ENCODE results near the gene TRIM63. TPM values are rescaled to one million over a fixed set of nuclear protein-coding genes. Genes with fewer than 3 reads are reported as not detected.

Gene TRIM63
- total RNA-seq, 1 experiment from 2014 or later, result not detected

DNA sequence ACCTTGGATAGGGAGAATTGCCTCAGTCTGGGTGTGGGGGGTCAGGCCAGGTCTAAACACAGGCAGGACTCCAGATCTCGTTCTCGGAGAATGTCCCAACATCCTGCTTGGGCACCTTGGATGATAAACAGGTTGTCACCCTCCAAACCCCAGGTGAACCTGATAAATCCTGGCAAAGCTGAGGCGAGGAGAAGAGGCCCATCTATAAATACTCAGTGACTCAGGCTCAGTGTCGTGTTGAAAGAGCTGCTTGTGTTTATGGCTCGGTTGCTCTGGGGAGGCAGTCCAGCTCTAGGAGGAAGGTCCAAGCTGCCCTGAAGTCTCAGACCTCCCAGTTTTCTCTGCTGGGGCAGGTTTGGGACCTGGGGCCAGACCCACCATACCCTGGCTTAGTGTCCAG, 15.8 kb upstream of the TRIM63 start:
- H3K4me1 ChIP-seq (ENCODE audit: insufficient read depth, low read length), result no peaks in the 10 kb centered on the region; the same call in 1 of the 2 replicates
- peaks cover 11 to 14% of the 10 kb centered on the region in 2 experiments for H3K4me1 Mint-ChIP-seq
- no peaks in the 10 kb centered on the region for H3K9me3 ChIP-seq (ENCODE audit: control insufficient read depth, low read depth, low read length)
- no peaks in the 10 kb centered on the region for H3K79me1 ChIP-seq (ENCODE audit: insufficient read depth, low read depth, low read length, poor library complexity, severe bottlenecking)
- no peak overlapping the region for H3K56ac ChIP-seq (ENCODE audit: insufficient read length, low read depth, low read length)
- H2AK5ac ChIP-seq (ENCODE audit: insufficient read length, low read length), result no peak overlapping the region
- H3K27me3 Mint-ChIP-seq (ENCODE audit: low read depth), result peaks cover 23% of the 10 kb centered on the region
- H4K5ac ChIP-seq (ENCODE audit: insufficient read length, low read depth, low read length), result no peak overlapping the region
- no peak overlapping the region for H3K9ac ChIP-seq (ENCODE audit: extremely low read depth, insufficient read length, low read length)
- H3K4me2 ChIP-seq (ENCODE audit: insufficient read depth, insufficient read length, low read length), result no peak overlapping the region
- no peaks in the 10 kb centered on the region for H3K27me3 ChIP-seq (ENCODE audit: insufficient read depth, low read length)
- H4K91ac ChIP-seq (ENCODE audit: insufficient read length, low read depth, low read length), result no peak overlapping the region
- no peak for DNase-seq
- no peak overlapping the region for H3K27ac ChIP-seq (ENCODE audit: insufficient read length, low read depth, low read length)
- no peak overlapping the region for H2BK12ac ChIP-seq (ENCODE audit: insufficient read length, low read depth, low read length)
- no peaks in the 10 kb centered on the region for H3K9me3 Mint-ChIP-seq
- H3K23ac ChIP-seq (ENCODE audit: insufficient read length, low read depth, low read length), result no peak overlapping the region
- no peak overlapping the region for H2BK120ac ChIP-seq (ENCODE audit: low read depth, low read length, poor library complexity, severe bottlenecking)
- no peak overlapping the region for H2BK5ac ChIP-seq (ENCODE audit: insufficient read length, low read length)
- no peaks in the 10 kb centered on the region for H4K20me1 ChIP-seq (ENCODE audit: control insufficient read depth, insufficient read depth, insufficient read length)
- no CpG with 5 or more reads among the region's 5 CpGs for WGBS (ENCODE audit: extremely low coverage, insufficient read length, low lambda C conversion rate)
- H3K14ac ChIP-seq (ENCODE audit: insufficient read depth, low read length), result no peak overlapping the region
- H3K4ac ChIP-seq (ENCODE audit: low read depth, low read length), result no peak overlapping the region
- H3K36me3 Mint-ChIP-seq (ENCODE audit: insufficient read depth in 1 of 3, low read depth in 3 of 3), result no peaks in the 10 kb centered on the region
- H3T11ph ChIP-seq (ENCODE audit: low read length), result no peak overlapping the region
- H3K4me3 Mint-ChIP-seq, result no peak overlapping the region
- H3K18ac ChIP-seq (ENCODE audit: insufficient read length, low read depth, low read length), result no peak overlapping the region
- no peak overlapping the region for H2BK20ac ChIP-seq (ENCODE audit: low read depth, low read length, poor library complexity, severe bottlenecking)
- TF ChIP-seq CTCF (conservative IDR thresholded peaks at IDR 0.05), result no peak
- H4K8ac ChIP-seq (replicated peaks; ENCODE audit: insufficient read length, low read depth, low read length), result no peak overlapping the region
- no peaks in the 10 kb centered on the region for H3K79me2 ChIP-seq (ENCODE audit: insufficient read depth, low read length)
- H3K23me2 ChIP-seq (ENCODE audit: insufficient read length, low read depth, low read length, poor library complexity, severe bottlenecking), result no peaks in the 10 kb centered on the region
- H3K27ac Mint-ChIP-seq, result no peak overlapping the region
- no peak overlapping the region for H2AFZ ChIP-seq (ENCODE audit: low read length)
- H2BK15ac ChIP-seq (ENCODE audit: low read depth, low read length), result no peak overlapping the region
